Measurements from ENCODE around the gene BIRC5. TPM values are rescaled to one million over a fixed set of nuclear protein-coding genes. Genes with fewer than 3 reads are reported as not detected.

Gene BIRC5
- total RNA-seq, 6 donors from 2014 or later = 1.4 to 6.4 (median 3.5) TPM; not detected in 1

DNA sequence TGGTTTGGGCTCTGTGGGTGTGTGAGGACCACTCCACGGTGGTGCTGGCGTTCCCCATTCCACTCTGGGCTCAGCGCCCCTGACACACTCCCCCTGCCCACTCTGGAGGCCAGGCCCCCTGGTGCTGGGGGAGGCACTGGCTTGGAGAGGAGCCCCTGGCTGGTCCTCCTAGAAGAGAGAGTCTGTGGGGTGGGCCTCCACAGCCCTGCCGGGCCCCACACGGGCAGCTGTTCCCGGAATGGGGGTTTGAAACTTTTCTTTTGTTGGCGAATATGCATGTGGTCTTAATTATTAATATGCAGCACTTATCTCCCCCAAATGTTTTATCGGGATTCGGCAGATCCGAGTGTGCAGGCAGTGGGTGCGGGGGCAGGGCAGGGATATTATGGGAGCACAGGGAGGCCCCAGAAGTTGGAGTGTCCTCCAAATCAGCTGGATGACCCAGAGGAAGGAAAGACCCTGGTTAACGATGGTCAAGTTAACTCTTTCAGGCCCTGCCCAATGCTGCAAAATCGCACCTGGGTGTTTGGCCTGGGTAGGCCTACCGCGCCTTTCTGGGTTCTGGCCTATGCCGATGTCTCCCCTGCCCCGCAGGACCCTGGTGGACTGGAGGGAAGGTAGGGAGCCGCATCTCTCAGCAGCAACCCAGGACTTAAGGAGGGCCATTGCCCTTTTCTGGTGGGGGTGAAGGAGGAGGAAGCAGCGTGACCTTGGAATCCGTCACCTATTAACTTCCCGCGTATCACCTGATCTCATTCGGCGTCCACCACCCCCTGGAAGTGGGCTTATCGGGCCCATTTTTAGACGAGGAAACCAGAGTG lies 53.4 kb downstream of the BIRC5 start:
- H3K4me3 ChIP-seq = no peak overlapping the region
- peaks cover 62 to 80% (median 69%) of the 10 kb centered on the region in 4 donors for H3K4me1 ChIP-seq
- TF ChIP-seq POLR2A (IDR thresholded peaks at IDR 0.05) = no peak
- TF ChIP-seq EP300 (IDR thresholded peaks at IDR 0.05) = no peak
- no peak for TF ChIP-seq POLR2AphosphoS5 (IDR thresholded peaks at IDR 0.05)
- TF ChIP-seq, protein P1, sequence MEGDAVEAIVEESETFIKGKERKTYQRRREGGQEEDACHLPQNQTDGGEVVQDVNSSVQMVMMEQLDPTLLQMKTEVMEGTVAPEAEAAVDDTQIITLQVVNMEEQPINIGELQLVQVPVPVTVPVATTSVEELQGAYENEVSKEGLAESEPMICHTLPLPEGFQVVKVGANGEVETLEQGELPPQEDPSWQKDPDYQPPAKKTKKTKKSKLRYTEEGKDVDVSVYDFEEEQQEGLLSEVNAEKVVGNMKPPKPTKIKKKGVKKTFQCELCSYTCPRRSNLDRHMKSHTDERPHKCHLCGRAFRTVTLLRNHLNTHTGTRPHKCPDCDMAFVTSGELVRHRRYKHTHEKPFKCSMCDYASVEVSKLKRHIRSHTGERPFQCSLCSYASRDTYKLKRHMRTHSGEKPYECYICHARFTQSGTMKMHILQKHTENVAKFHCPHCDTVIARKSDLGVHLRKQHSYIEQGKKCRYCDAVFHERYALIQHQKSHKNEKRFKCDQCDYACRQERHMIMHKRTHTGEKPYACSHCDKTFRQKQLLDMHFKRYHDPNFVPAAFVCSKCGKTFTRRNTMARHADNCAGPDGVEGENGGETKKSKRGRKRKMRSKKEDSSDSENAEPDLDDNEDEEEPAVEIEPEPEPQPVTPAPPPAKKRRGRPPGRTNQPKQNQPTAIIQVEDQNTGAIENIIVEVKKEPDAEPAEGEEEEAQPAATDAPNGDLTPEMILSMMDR (IDR thresholded peaks at IDR 0.05) = no peak
- no peaks in the 10 kb centered on the region for H3K9me3 ChIP-seq
- ATAC-seq (ENCODE audit: low FRiP score in 2 of 2) = no peak
- H3K36me3 ChIP-seq = no peaks in the 10 kb centered on the region
- H3K27me3 ChIP-seq = no peaks in the 10 kb centered on the region
- WGBS, 2 donors = 87 to 91% methylated on average over 25 of the region's 26 CpGs
- DNase-seq = peak in 1 of 2 donors; percentile 54
- H3K27ac ChIP-seq = peak overlapping the region; percentile 46 to 82 (median 57)

DNA sequence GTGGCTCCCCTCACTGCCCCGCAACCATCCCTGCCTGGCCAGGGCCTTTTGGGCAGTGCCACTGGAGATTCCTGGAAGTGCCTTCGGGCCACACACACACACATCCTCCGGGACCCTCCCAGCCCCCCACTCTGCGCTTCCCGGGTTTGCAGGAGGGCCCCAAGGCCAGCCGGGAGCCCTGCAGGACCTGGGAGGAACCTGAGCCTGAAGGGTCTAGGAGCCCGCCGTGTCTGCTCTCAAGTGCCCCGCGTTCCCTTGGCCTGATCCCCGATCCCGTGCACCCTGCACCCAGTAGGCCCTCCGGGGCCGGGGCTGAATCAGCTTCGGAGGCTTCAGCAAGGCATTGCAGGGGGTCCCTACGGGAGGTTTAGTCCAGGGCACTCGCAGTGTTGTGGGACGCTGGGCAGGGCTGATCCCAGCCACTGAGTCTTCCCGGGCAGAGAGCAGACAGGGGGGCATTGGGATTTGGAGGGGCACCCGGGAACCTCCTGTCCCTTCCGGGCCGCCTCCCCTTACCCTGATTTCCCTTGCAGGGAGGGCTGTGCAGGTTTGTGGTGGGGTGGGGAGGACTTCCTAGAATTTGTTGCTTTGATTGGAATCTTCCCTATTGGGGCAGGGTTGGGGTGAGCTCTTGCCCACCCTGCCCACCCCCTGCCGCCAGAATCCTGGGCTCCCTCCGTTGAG lies 54.3 kb downstream of the BIRC5 start:
- ATAC-seq (ENCODE audit: low FRiP score in 2 of 2) = no peak
- Histone ChIP-seq H3K4me3 (no peak overlapping the region), H3K9me3 (no peaks in the 10 kb centered on the region), H3K36me3 (no peaks in the 10 kb centered on the region), H3K4me1 (peaks cover 61 to 76% (median 69%) of the 10 kb centered on the region in 4 donors), H3K27me3 (no peaks in the 10 kb centered on the region), H3K27ac (peak overlapping the region in 2 of 4 donors; percentile 35 to 60)
- DNase-seq = no peak
- WGBS, 2 donors = 70 to 84% methylated on average over 13 to 24 of the region's 24 CpGs
- no peak for TF ChIP-seq POLR2AphosphoS5 (IDR thresholded peaks at IDR 0.05)
- TF ChIP-seq, protein P1 (IDR thresholded peaks at IDR 0.05) = no peak
- TF ChIP-seq POLR2A (IDR thresholded peaks at IDR 0.05) = no peak
- TF ChIP-seq EP300 (IDR thresholded peaks at IDR 0.05) = no peak

DNA sequence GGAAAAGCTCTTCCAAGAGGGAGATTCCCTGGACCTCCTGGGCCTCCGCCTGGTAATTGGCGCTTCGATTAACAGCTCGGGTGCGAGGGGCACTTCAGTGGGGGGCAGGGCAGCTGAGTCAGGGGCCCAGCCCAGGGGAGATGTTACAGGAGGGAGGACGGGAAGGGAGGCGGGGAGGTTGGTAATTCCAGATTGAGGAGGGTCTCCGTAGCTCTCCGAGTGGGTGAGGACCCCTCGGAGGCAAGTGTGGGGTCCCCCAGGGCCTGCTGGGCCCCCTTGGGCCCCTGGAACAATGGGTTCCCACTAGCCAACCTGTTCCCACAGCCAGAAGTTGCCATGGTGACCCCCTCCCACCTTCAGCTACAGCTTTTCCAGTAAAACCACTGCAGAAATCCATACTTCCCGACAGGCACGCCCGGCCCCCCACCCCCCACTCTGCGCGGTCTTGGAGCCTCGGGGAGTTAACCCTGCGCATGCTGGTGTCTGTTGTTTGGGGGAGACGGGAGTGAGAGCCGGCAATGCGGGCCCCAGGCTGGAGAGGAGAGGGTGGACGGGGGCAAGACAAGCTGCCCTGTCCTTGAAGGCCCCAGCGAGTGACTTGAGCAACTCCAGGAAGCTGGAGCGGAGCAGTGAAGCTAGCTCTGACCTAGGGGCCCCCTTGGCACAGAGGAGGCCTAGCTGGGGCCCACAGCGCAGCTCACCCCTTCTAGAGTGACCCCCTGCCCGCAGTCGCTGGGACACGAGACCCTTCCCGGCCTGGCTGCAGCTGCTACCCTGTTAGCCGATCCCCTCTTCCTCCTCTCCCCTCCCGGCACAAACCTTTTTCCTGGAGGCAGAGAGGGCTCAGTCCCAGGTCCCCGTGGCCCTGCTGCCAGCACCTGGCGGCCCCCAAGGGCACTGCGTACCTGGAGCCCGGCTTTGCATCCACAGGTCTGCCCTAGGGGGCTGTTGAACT lies 55.2 kb downstream of the BIRC5 start:
- WGBS, 2 donors = 55 to 80% methylated on average over 4 to 28 of the region's 34 CpGs
- ATAC-seq (ENCODE audit: low FRiP score in 2 of 2) (no peak), DNase-seq (peak in 1 of 2 donors; percentile 85)
- Histone ChIP-seq H3K27me3 (no peaks in the 10 kb centered on the region), H3K4me1 (peaks cover 54 to 67% (median 61%) of the 10 kb centered on the region in 4 donors), H3K4me3 (no peak overlapping the region), H3K36me3 (no peaks in the 10 kb centered on the region), H3K27ac (peak overlapping the region in 3 of 4 donors; percentile 1 to 65 (median 48)), H3K9me3 (no peaks in the 10 kb centered on the region)
- peak in 1 of 2 donors; percentile 45 for TF ChIP-seq POLR2AphosphoS5 (IDR thresholded peaks at IDR 0.05)
- TF ChIP-seq, protein P1 (IDR thresholded peaks at IDR 0.05) = no peak
- peak in 1 of 4 donors; percentile 28 for TF ChIP-seq EP300 (IDR thresholded peaks at IDR 0.05)
- no peak for TF ChIP-seq POLR2A (IDR thresholded peaks at IDR 0.05)

- 78 to 91% methylated on average over 8 of the region's 8 CpGs for WGBS, 2 donors
- H3K4me1 ChIP-seq = peaks cover 54 to 66% (median 60%) of the 10 kb centered on the region in 4 donors
These were observed 55.9 kb downstream of the BIRC5 start for GRCh38 chr17:78269955-78270381.

More at GRCh38 chr17:78269955-78270381, 55.9 kb downstream of the BIRC5 start:
- TF ChIP-seq EP300 (IDR thresholded peaks at IDR 0.05) = no peak
- no peak for TF ChIP-seq POLR2A (IDR thresholded peaks at IDR 0.05)
- no peak for TF ChIP-seq POLR2AphosphoS5 (IDR thresholded peaks at IDR 0.05)
- TF ChIP-seq, protein P1 (IDR thresholded peaks at IDR 0.05) = no peak
- H3K4me3 ChIP-seq = no peak overlapping the region
- H3K9me3 ChIP-seq = no peaks in the 10 kb centered on the region
- no peaks in the 10 kb centered on the region for H3K27me3 ChIP-seq
- DNase-seq = no peak
- no peaks in the 10 kb centered on the region for H3K36me3 ChIP-seq
- peak overlapping the region in 3 of 4 donors; percentile 1 to 65 (median 48) for H3K27ac ChIP-seq
- no peak for ATAC-seq (ENCODE audit: low FRiP score in 2 of 2)

All from upper lobe of left lung (tissue), 6 donors.